G401.6 (cell line): Measurements from ENCODE around the gene ANKRD22.
"Not testable (repeated sequence)": the region's sequence is repeated elsewhere in the genome, so short reads cannot be mapped to it uniquely, and the experiment has no call there.

Source experiments
- FAIRE-seq: peaks from 2 replicates; lab custom pipeline; 2012; peaks lifted over from hg19 to GRCh38; lab: Jason Lieb, UNC

Gene ANKRD22

DNA sequence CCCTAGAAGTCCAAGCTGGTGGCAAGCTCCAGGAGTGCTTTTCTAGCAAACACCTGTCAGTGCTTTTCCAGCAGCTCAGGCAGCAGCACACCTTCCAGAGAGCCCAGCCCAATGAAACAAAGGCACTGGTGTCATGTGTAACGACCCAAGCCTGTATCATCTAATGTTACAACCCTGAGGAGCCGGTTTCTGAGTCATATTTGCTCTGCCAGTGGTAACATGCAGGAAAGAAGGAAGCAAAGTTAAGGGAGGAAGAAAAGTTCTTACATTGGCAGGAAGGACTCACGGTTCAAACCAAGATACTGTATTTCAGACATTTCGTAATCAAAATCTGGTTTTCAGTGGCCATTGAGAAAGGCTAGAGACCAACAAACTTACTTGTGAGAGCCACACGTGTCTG lies at the start of gene ANKRD22:
TSS of gene ANKRD22 (minus strand) at position 139 of the 400 bp plus-strand sequence. CDS start 237 bp downstream, outside the sequence.
- FAIRE-seq, result no peak

DNA sequence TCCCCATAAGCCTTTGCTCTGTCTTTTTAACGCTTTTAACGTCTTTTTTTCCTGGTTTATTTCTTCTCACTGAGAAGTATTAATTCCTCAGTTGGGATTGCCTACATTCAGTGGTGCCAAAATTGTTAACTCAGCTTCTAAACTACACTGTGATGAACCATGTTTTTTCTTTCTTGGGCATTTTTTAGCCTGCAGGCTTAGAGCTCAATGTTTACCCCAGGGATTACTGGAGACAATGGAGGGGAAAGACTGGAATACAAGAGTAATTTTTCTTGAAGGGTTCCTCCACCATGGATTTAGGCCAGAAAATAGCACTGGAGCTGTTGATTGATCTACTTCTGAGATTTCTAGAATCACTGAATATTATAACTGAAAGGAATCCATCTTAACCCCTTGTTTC lies 48.2 kb upstream of the ANKRD22 start:
- FAIRE-seq, result no peak

DNA sequence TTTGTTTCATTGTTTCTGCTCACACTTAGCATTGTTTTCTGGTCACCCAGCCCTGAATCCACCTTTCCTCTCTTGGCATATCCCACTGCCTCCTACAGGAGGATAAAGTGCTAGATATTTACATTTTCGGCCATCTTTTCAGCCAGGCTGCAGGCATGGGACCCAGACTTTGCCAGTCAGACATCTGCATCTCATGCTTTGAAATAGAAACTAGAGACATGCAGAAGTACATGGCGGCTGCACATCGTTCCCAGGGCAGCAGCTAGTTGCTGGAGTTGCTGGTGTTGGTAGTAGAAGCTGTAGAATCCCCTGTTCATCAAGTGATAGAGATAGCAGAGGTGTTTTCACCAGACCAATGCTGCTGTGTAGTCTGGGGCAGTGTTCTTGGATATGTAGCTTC lies 47.1 kb upstream of the ANKRD22 start:
- no peak for FAIRE-seq

DNA sequence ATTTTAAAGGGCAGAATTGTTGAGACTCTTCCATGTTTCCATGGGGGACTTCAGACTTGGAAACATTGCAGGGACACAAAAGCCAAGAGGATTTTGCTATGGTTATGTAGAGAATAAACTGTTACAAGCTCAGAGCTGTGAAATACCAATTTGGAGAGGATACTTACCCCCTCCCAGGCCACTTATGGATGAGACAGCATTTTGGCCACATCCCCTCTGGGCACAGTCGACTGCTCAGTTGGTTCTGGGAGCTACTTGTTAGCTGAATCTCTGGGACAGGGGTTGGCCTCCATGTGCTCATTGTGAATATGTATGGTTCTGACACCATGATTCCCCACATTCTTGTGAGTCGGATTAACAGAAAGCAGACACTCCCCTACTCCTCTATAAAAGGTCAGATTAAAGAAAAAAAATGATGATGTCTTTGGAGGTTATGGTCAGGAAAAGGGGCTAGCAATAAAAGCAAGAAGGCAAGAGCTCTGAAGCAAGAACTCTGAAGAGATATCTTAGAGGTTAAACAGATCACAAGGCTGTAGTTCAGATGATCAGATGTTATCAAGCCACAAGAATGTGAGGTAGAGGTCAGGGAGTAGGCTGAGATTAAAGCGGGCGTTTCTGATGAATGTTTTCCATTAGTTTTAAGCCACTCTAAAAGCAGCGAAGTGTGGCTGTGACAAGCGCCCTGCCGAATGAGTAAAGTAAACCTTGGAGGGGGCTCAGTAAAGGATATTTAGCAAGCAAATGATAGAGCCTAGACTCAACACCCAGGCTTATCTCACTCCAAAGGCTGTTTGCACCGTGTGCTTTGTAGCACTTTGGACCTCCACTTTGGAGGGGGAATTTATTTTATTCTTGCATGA lies 45.6 kb upstream of the ANKRD22 start:
- FAIRE-seq, result no peak

DNA sequence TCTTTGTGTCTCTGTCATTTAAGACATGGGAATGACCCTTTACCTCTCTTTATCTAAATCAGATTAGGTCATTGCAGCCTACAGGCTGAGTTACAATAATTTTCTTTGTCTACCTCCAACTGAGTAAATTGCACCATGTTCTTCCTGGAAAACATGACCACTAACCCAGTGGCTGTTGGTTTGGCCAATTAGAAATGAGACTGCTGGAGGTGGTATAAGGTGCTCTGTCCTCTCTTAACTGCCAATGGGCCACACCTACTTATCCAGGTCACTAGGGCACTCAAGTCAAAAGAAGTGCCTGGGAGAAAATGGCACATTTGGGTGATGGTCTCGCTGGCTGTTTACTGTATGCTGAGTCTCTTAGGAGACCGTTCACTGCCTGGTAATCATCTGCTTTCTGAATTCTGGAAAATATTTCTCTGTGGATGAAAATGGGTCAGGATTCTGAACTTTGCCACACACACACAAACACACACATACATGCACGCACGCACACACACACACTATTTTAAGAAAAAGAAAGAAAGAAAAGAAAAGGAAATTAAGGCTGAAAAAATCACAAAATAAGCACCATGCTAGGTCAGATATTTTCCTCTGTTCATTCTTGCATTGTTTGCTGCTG lies 44.8 kb upstream of the ANKRD22 start:
- FAIRE-seq, result no peak

DNA sequence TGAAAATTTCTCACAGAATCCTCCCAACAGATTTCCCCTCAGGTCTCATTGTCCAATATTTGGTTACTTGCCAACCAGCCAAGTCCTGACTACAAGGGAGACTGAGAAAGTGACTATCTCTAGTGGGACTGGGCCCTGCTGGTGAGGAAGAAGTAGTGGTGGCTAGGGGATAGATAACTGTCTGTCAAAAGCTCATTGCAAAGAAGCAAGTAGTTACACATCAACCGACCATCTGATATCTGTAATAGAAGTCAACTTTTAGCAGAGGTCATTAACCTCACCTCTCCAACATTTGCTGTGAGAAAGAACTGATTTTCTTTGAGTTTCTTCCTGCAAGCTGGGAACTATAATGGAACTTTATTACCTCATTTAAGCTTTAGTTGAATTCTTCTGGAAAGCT lies 43.6 kb upstream of the ANKRD22 start:
- no peak for FAIRE-seq

DNA sequence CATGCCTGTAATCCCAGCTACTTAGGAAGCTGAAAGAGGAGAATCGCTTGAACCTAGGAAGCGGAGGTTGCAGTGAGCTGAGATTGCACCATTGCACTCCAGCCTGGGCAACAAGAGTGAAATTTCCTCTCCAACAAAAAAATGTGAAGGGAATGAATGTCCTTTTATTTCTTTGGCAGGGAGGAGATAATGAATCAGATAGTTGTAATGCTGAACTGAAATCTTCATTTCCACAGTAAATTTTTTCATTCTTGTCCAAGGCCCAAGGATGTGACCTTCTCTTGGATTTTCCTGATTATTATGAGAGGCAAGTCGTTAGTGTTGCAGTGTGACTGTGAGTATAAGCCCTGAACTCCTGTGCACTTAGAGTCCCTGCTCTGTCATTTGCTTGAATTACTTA lies 42.0 kb upstream of the ANKRD22 start:
- FAIRE-seq, result no peak

DNA sequence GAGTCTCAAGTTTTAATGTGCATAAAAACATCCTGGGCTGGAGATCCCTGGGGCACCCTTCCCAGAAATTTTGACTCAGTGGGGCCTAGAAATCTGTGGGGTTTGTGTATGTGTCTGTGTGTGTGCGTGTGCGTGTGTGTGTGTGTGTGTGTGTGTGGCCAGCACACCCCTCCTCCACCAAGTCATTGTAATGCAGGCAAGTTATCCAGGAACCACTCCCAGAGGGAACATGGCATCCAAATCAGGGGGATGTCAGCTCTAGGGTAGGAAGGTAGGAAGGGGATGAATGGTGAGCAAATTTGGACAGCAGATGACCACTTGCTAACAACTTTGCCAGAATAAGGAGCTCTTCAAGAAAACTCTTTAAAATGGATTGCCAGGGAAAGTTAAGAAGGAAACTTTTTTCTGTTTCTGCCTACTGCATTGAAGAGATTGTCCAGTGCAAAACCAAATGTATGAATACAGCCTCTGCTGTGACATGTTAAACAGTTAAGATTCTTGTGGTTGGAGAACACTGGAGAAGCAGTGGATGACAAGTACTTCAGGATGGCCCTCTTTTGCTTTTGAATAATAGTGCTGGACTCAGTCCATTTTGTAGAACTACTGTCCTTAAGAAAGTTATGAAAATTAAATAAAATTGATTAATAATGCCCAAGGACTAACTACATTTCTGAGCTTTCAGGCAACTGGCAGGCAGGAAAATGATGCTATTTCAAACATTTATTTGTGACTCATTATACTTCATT lies 40.8 kb upstream of the ANKRD22 start:
- no peak for FAIRE-seq

DNA sequence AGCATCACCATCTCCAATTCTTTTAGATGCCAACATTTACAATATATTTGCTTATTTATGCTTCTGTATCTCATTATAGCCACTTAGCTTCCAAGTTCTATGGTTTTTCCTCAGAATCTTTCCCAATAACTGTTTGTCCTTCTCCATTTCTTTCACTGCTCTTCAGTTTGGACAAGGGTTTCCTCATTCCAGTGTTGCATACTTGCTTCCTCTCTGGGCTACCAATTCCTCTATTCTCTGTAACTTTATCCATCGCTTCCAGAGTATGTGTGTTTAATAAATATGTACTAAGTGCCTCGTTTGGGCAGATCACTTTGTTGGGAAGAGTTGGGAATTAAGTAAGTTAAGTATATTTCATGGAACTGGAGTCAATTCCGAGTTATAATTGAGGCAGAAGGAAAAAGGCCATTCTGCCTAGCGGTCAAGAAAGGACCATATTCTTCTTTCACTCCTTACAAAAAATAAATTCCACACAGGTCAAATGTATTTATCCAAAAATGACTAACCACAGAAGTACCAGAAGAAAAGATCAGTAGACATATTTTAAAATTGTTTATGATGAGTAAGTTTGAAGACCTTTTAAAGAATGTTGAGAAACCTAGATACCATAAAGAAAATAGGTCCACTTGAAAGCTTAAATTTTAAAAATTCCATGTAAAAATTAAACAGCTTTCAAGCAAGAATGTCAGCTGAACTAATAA lies 39.2 kb upstream of the ANKRD22 start:
- FAIRE-seq, result no peak

DNA sequence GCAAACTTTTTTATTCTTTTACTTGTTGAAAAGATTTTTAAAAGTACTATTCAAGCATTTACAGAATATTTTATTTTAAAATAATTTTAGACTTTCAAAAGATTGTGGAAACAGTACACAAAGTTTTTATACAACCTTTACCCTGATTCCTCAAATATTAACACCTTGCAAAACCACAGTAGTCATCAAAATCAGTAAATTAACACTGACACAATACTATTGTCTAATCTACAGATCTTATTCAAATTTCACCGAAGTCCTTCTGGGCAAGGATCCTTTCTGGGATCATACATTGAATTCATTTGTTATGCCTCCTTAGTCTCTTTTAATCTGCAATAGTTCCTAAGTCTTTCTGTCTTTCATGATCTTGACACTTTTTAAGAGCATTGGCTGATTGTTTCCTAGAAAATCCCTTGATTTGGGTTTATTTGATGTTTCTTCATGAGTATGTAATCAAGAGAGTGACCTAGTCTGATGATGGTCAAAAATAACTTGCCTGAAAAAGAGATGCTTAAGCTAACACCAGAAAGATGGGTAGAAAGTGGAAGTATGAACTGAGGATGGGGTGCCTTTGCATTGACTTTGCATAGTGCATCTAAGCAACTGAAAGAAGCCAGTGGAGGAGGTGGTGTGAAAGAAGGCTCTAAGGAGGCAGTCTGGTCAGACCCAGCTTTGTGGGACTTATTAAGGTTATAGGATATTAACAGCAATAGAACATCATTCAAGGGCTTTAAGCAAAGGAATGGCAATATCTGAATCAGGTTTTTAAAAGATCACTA lies 38.1 kb upstream of the ANKRD22 start:
- no peak for FAIRE-seq

DNA sequence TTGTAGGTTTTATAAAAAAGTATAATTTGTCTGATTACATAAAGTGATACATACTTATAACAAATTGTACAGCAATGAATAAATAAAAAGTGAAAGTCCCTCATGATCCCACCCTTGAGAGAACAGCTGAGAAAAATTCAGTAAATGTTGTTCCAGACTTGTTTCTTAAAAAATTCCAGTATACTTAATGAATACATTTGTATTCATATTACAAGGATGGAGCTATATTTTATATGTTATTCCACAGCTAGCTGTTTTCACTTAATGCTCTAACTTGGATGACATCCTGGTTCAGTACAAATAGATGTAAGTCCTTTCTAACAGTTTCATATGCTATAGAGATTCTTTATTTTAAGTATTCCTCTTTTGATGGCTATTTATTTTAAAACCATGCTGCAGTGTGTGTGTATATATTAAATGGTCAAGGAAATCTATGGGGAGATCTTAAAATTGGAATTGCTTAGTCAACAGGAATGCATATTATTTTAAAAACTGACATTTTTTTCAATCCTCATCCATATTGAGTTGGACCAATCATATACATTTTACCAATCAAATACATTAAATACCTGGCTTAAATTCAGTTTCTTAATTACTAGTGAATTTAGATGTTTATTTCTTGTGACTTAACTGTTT lies 37.3 kb upstream of the ANKRD22 start:
- FAIRE-seq, result no peak

DNA sequence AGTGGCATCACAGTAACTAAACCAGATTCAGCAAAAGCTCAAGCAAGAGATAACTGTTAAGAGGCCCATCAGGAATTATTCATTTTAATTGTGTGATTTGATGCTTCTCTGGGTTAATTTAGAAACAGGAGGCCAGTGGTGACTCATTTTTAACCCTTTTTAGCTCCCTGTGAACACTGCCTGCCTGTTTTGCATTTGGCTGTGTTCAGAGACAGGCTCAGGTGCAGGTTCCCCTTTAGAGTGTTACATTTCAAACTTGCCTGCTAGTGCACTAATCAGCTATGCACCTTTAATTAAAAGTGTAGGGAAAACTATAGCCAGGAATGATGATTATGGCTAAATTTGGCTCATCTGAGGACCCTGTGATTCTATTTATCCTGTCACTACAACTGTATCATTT lies 34.9 kb upstream of the ANKRD22 start:
- no peak for FAIRE-seq

DNA sequence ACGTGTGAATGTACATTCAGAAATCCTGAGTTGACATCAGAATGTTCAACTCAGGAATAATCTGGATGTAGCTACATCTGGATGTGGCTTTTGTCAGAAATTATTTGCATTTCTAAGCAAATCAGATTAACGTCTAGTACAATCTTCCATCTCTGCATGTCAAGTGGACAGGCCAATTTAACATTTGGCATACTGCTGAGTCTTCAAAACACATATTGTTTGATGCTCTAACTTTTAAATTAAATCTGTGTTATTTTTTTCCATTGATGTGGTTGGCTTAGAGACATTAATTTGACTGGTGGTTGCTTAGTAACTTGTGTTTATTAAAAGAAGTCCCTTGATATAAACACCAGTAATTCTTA lies 31.8 kb upstream of the ANKRD22 start:
- no peak for FAIRE-seq

DNA sequence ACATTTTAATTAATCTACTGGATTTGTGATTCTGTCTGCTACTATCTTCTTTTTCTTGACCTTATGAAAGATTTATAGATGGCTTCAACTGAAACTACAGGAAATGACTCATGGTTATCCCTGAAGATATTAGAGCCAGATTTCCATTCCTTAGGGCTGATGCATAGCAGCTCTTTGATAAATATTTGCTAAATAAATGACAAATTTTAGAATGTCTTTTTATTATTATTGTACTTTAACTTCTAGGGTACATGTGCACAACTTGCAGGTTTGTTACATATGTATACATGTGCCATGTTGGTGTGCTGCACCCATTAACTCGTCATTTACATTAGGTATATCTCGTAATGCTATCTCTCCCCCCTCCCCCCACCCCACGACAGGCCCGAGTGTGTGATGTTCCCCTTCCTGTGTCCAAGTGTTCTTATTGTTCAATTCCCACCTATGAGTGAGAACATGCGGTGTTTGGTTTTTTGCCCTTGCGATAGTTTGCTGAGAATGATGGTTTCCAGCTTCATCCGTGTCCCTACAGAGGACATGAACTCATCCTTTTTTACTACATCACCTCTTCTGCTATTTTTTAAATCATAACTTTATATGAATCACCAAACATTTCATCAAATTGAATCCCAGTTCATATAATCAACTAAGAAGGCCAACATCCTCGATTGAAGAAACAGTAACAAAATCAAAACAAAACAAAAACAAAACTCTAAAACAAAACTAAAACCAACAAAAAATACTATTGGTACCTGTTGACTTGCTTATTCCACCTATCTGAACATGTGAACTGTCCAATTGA lies 31.2 kb upstream of the ANKRD22 start:
- not testable (repeated sequence) for FAIRE-seq

DNA sequence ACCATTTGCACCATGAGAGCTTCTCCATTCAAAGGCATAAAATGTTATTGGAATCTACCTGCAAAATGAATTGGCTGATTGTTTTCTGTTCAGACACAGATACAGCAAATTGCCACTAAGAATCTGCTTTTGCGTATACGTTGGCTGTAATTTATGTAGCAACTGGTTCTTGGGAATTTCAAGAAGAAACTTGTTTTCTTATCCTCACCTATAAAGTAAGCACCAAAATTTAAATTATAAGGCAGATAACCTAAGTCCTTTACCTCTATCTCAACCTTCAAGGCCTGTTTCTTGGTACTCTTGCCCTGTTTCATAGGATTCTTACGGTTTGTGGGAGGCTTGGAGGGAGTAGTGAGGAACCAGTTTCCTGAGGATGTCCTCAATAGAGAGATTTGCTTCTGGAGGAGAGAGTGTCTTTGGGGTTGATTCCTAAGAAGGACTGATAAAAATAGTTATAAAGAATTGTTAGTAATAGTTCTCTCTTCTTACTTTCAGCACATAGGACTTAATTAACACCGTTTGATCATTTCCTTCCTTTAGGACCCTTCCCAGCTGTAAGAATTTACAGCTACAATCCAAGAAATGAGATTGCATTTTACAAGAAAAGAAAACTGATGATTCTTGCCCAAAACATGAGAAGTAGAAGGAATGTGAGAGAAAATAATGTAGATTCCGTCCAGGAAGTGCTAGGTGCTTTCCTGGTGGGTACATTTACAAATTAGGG lies 30.4 kb upstream of the ANKRD22 start:
- no peak for FAIRE-seq

DNA sequence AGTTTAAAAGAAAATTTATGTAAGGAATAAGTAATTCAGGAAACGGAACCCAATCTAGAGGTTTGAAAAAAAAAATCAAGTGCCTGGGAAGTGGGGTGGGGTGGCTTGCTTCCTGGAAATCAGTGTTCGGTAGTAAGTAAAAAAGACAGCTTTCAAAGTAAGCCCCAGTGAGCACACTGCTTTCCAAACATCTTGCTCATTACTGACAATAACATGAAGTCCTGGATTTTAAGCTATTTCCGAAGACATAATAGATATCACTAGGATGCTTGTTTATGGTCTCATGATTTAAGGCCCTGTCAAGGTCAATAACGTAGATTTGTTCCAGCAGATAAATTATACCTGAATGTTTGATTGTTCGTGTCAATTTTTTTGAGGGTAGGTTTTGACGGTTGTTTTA lies 29.7 kb upstream of the ANKRD22 start:
- no peak for FAIRE-seq

DNA sequence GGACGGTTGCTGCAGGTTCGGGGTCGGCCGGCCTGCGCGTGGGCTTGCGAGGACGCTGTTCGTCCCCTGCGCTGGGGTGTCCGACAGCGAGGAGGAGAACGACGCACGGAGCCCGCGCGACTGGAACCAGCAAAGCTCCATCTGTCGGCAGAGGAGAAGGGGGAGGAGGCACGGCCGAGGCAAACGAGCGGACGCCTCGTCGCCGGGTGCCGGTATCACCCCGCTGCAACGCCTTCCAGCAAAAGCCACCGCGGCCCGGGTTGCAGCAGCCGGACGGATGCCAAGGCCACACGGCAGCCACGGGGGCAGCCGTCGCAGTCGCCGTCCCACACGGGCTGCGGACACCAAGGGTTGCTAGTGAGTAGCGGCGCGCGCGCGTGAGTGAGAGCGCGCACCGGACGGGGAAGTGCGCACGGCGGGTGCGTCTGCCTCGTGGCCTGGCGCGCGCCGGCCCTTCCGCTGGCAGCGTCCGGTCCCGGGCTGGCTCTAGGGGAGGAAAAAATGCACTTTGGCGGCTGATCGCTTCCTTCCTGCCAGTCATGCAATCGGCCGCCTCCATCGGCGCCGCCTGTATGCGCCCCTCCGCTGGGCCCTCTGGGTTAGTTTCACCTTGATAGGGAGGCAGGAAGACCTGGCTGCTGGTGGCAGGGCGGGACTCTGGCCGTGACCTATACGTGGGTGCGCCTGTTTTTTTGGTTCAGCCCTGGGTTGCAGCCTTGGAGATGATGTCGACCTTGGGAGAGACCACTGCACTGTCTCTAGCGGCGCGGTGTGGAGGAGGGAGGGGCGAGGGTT lies 28.8 kb upstream of the ANKRD22 start:
- no peak for FAIRE-seq

DNA sequence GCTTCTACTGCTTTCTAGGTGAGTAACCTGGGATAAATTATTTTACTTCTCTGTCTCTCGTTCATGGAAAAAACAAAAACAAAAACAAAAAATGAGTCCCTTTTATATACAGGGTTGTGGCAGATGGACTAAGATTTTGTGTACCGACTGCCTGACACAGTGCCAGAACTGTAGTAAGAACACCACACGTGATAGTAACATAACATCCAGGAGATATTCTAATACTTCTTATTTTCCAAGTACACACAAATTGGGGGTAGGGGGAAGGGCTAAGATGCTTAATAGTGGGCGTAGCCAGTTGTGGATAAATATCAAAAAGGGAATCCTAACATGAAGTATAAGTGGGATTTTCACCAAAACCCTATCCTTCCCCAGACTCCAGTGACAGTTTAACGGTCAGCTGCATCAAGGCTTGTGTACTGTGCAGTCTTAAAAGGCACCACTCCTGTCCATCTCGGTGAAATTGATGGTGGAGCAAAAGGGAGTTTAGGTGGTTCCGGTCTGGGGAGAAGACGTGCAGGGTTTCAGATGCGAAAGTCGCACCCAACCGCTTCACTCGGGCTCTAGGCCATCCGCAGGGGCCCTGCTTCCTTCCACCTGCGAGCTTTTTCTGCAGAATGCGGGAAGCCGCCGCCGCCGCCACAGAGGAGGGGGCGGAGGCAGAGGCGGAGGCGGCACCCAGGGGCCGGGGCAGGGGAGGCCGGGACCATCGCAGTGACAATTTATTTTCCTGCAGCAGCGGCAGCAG lies 28.1 kb upstream of the ANKRD22 start, which contains the start of gene STAMBPL1:
TSS of gene STAMBPL1 (plus strand) at position 712 of the 748 bp plus-strand sequence. CDS start 21,464 bp downstream, outside the sequence.
- FAIRE-seq, result no peak
